Right lobe of liver (tissue), 6 donors: Measurements from ENCODE around the gene ZNF784. TPM values are rescaled to one million over a fixed set of nuclear protein-coding genes. Genes with fewer than 3 reads are reported as not detected.

Experiments used
- ATAC-seq, 4 donors: fragments of 200-7000 bp; cut with Tn5 transposase; one replicate each; pipeline ENCODE4 v1.9.1; 2020; ENCODE audit warnings: mild to moderate bottlenecking in 4 of 4, moderate library complexity in 4 of 4
- DNase-seq, 3 donors: peaks; one replicate each; pipeline ENCODE4 v3.0.0-alpha.2; 2020
- H3K27ac ChIP-seq, 3 donors: fragments of 200-600 bp; one replicate each; pipeline ENCODE4 v1.8.0; 2022
- H3K27me3 ChIP-seq, 2 donors: fragments of 200-600 bp; one replicate each; pipeline ENCODE4 v1.8.0; 2022
- H3K36me3 ChIP-seq, 4 donors: fragments of 200-600 bp; sonication (generic) in 1 of 4; one replicate each; pipeline versions ENCODE4 v1.5.1 to v1.8.0; 2017 to 2022; ENCODE audit warnings: control low read depth in 1 of 4
- H3K4me1 ChIP-seq, 4 donors: fragments of 200-600 bp; sonication (generic) in 1 of 4; one replicate each; pipeline versions ENCODE4 v1.5.1 to v1.8.0; 2017 to 2022; ENCODE audit warnings: control low read depth in 1 of 4
- H3K4me3 ChIP-seq, 3 donors: fragments of 200-600 bp; one replicate each; pipeline ENCODE4 v1.8.0; 2022
- H3K9me3 ChIP-seq, 4 donors: fragments of 200-600 bp; sonication (generic) in 1 of 4; one replicate each; pipeline versions ENCODE4 v1.5.1 to v1.8.0; 2017 to 2022; ENCODE audit warnings: control low read depth in 1 of 4
- CTCF ChIP-seq, 4 donors: fragments of 200-600 bp in 3 of 4; fragments of 450-650 bp in 1 of 4; IDR thresholded peaks; one replicate each; pipeline versions ENCODE4 v1.5.1 to v1.8.0; 2016 to 2022; ENCODE audit warnings: antibody characterized with exemption in 4 of 4, mild to moderate bottlenecking in 2 of 4
- POLR2A ChIP-seq: fragments of 450-650 bp; IDR thresholded peaks from one replicate; pipeline ENCODE4 v1.6.1; 2017; ENCODE audit warnings: antibody characterized with exemption, mild to moderate bottlenecking
- WGBS: methylation state at CpG from one replicate; pipeline ENCODE4 v1.1.6; 2018; ENCODE audit warnings: low coverage, low lambda C conversion rate; ENCODE audit not compliant: insufficient coverage; ENCODE audit errors: missing lambda C conversion rate; 5-methylcytosine and 5-hydroxymethylcytosine counted together
- intact Hi-C, 2 donors: fragments of 100-400 bp; cut with DNase I; formaldehyde crosslinking; loops; one replicate each; pipeline versions ENCODE4 v1.11.2 to v1.14.1; 2022
- total RNA-seq, 6 experiments: library from RNA; depleted of rRNA in 2 of 6; stranded (reverse); fragments of >200 nt in 2 of 6; fragmentation: NEBNext Ultra II Directional in 3 of 6; extraction: Animal tissue kit (Norgen Biotek cat#: 25700) in 3 of 6; gene quantifications; one replicate each; pipeline versions ENCODE4 v1.1.0 to v1.2.4, GENCODE V29; 2016 to 2023
- donor health status: DM: no; HTN: yes; CAD: no.
- donor health status: DM: no; HTN: no; CAD: no.
- donor health status: DM: no; HTN: no; CAD: no.
- donor health status: DM: no; HTN: yes; CAD: no.
- donor health status: DM: no; HTN: yes; CAD: no.

Gene ZNF784
- total RNA-seq, 6 experiments from 2014 or later, result 2.9 to 5.5 (median 4.1) TPM

GRCh38 chr19:55614711-55615542 is 9.4 kb downstream of the ZNF784 start:
- TF ChIP-seq POLR2A, result no peak
- no peak for TF ChIP-seq CTCF (IDR thresholded peaks at IDR 0.05)
- Histone ChIP-seq H3K27ac (no peak overlapping the region), H3K9me3 (no peaks in the 10 kb centered on the region), H3K27me3 (no peaks in the 10 kb centered on the region), H3K36me3 (peaks cover 0 to 14% (median 0%) of the 10 kb centered on the region in 4 donors), H3K4me1 (no peaks in the 10 kb centered on the region), H3K4me3 (no peak overlapping the region)
- WGBS, result 100% methylated on average over 30 of the region's 98 CpGs
- no peak for DNase-seq
- intact Hi-C loops, result no loop called here
- no peak for ATAC-seq

- H3K9me3 ChIP-seq, result no peaks in the 10 kb centered on the region
- ATAC-seq, result no peak
- H3K27me3 ChIP-seq, result no peaks in the 10 kb centered on the region
- intact Hi-C loops, result no loop called here
- H3K27ac ChIP-seq, result no peak overlapping the region
- TF ChIP-seq CTCF (IDR thresholded peaks at IDR 0.05) (no peak), POLR2A (no peak)
- H3K36me3 ChIP-seq, result peaks cover 0 to 14% (median 0%) of the 10 kb centered on the region in 4 donors
- 87% methylated on average over 10 of the region's 75 CpGs for WGBS
- H3K4me3 ChIP-seq, result no peak overlapping the region
- DNase-seq, result no peak
- no peaks in the 10 kb centered on the region for H3K4me1 ChIP-seq
Observed at GRCh38 chr19:55613930-55614710, 10.2 kb downstream of the ZNF784 start.

DNA sequence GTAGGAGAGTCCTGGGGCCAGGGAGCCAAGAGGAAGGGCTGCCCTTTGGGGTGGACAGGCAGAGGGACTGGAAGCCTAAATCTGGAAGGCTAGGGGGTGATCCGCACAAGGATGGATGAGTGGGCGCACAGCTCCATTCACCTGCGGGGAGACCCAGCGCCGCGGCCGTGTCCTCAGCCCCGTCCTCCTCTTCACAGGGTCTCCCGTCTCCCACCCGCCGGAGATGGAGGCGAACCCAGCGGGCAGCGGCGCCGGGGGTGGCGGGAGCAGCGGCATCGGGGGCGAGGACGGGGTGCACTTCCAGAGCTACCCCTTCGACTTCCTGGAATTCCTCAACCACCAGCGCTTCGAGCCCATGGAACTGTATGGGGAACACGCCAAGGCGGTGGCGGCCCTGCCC is 11.0 kb downstream of the ZNF784 start:
- H3K36me3 ChIP-seq, result peaks cover 0 to 14% (median 0%) of the 10 kb centered on the region in 4 donors
- H3K27ac ChIP-seq, result no peak overlapping the region
- WGBS, result 100% methylated on average over 3 of the region's 27 CpGs
- no peak for DNase-seq
- H3K9me3 ChIP-seq, result no peaks in the 10 kb centered on the region
- no peak for ATAC-seq
- intact Hi-C loops, result no loop called here
- H3K4me3 ChIP-seq, result no peak overlapping the region
- no peaks in the 10 kb centered on the region for H3K4me1 ChIP-seq
- no peaks in the 10 kb centered on the region for H3K27me3 ChIP-seq
- no peak for TF ChIP-seq CTCF (IDR thresholded peaks at IDR 0.05)
- TF ChIP-seq POLR2A, result no peak

GRCh38 chr19:55611983-55612645 is 12.3 kb downstream of the ZNF784 start:
- intact Hi-C loops, result no loop called here
- ATAC-seq (no peak), DNase-seq (no peak)
- Histone ChIP-seq H3K4me3 (no peak overlapping the region), H3K36me3 (peaks cover 0 to 14% (median 0%) of the 10 kb centered on the region in 4 donors), H3K27me3 (no peaks in the 10 kb centered on the region), H3K9me3 (no peaks in the 10 kb centered on the region), H3K27ac (no peak overlapping the region), H3K4me1 (no peaks in the 10 kb centered on the region)
- TF ChIP-seq CTCF (IDR thresholded peaks at IDR 0.05) (no peak), POLR2A (no peak)
- WGBS, result 66% methylated on average over 3 of the region's 3 CpGs
